DMS153 treated with DMSO at 0.1 percent for 48 hours (cell line): Measurements from ENCODE around the gene DNAH8.
"Not testable (repeated sequence)": the region's sequence is repeated elsewhere in the genome, so short reads cannot be mapped to it uniquely, and the experiment has no call there.

Source experiments
- DNase-seq: peaks from one replicate; lab custom pipeline; 2025; ENCODE audit not compliant: unreplicated experiment; lab: John Stamatoyannopoulos, UW

DNAH8 gene

GRCh38 chr6:38715016-38715689, at the start of gene DNAH8:
TSS of gene DNAH8 (plus strand) at chr6:38715311. CDS start at chr6:38722810, 7,499 bp downstream.
- DNase-seq, result no peak

DNA sequence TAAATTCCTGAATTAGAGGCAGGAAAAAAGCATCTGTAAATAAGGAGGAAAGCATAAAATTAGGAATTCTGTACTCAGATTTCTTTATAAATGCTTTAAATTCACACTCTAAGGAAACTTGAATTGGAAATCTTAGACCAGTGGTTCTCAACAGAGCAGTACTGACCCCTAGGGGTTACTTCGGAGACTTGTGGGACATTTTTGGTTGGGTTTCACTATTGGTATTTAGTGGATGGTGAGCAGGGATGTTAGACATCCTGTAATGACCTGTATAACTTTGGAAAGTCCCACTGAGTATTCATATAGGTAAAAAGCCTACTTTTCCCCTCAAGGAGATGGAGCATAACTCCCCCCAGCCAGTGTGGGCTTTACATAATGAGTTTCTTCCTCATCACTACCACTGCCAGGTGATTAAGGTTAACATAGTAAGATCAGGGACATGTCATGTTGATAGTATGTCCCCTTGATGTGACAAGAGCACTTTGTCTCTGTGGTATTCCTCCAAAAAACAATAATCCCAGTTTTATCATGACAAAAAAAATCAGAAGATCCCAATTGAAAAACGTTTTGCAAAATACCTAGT, 43.1 kb upstream of the DNAH8 start:
- DNase-seq, result peak; percentile 3

GRCh38 chr6:38673397-38674165, 41.5 kb upstream of the DNAH8 start:
- no peak for DNase-seq

- no peak for DNase-seq
Observed at GRCh38 chr6:38676236-38676973, 38.7 kb upstream of the DNAH8 start.

GRCh38 chr6:38676974-38677544, 38.1 kb upstream of the DNAH8 start:
- no peak for DNase-seq

- DNase-seq, result no peak
Observed at GRCh38 chr6:38678178-38678760, 36.8 kb upstream of the DNAH8 start.

GRCh38 chr6:38679668-38680067, 35.4 kb upstream of the DNAH8 start:
- DNase-seq, result no peak

GRCh38 chr6:38681850-38682249, 33.3 kb upstream of the DNAH8 start:
- no peak for DNase-seq

DNA sequence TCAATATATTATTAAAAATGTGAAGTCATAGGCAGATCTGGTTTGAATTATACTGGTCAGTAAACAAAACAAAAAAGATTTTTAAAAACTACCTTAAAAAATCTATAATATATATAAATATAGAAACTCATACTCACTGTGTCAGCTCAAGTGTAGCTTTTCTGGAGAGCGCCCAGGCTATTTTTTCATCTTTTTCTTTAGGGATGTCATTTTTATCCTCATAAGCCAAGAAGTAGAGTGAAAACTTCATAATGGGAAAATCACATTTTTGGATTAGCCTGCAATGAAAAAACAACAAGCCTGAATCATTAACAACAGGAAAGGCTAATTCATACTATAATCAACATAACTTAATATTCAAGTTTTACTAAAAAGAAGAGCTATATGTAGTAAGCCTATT, 30.9 kb upstream of the DNAH8 start:
- DNase-seq, result no peak

DNA sequence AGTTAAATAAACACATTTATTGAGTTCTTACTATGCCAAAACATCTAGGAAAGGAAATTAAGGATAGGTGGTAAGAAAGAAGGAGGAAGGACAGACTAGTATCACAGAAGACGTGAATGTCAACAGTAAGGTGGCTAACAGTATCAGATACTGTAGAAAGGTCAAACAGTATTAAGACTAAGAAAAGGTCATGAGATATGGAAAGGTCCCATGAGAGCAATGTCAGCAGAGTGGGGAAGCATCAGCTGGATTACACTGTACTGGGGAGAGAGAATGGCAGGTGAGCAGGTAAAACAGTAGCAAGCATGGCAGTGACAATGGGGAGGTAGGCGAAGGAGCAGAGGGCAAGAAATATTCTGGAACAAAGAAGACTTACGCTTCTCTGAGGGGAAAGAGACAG, 30.2 kb upstream of the DNAH8 start:
- no peak for DNase-seq

DNA sequence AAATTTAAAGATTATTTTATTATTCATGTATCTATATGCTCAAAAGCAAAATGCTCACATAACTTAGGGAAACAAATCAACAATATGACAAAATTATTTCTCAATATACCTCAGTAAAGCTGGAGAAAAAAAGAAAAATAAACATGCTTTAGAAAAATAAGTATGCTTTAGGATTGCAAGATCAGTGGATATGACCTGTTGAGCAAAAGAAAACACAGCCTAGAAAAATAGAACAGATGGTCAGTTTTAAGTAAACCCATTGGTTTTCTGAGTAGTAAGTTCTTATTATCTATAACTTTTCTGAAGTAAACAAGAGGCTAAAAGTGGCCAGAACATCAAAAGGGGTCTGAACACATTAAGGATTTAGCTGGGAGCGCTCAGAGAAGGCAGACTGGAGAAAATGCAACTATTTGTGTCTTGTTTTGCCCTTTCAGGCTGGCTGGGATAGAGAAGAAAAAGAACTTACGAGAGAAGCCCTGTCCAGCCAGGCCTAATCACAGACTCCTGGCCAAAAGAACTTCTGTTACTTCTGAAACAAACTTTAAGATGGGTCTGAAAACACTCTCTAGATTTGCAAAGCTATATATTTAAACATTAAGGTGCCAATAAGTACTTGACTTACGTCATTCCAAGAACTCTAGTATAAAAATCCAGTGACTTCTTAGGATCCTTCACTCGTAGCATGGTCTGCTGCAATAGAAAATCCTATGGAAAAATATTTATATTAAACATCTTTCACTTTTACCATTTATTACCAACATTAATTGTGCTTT, 28.7 kb upstream of the DNAH8 start:
- no peak for DNase-seq

DNA sequence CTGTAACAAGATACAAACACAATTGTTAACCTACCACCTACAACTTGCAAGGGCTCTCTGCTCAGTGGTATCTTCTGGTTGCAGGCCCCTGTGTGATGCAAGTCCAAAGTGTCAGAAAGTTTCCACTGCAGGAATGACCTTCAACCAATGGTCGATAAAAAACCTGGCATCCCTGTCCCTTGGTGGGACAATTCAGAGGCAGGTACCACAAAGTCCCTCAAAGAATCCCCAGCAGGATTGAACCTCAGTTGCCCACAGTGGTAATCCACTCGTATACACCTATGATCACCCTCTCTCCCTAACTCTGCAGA, 28.1 kb upstream of the DNAH8 start:
- DNase-seq, result no peak

DNA sequence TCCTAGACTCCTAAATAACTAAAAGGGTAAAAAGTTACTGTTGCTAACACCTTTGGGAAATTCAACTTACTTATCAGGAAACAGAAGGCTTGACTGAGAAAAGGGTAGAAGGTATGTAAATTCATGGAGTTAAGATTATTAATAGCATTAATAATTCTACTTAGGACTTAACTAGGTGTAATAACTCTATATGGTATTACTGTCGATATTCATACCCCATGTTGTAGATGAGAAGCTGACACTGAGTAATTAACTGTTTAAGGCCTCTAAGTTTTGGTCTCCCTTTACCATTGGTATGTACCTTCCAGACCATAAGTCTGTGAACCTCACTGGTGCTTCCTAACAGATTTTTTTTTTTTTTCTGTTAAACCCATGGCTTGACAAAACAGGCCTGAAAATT, 27.6 kb upstream of the DNAH8 start:
- no peak for DNase-seq

DNA sequence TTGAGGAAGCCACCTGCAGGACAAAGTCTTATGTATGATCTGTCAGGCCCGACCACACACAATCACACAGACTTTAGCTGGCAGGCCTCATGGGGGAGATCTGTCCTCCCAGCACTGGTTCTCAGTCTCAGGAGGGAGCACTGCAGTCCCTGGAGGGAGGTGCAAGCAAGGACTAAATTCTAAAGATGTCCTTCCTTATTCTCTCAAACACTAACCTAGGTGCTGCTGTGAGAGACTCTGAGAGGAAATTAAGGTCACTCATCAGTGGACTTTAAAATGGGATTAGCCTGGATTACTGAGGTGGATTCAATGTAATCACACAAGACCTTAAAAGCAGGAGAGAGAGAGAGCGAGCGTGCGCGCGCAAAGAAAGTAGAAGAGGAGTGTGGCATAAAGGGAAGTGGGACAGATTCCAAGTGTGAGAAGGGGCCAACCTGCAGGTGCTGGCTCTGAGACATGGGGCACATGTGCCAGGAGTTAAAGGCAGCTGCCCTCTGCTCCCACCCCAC, 26.5 kb upstream of the DNAH8 start:
- DNase-seq, result no peak

DNA sequence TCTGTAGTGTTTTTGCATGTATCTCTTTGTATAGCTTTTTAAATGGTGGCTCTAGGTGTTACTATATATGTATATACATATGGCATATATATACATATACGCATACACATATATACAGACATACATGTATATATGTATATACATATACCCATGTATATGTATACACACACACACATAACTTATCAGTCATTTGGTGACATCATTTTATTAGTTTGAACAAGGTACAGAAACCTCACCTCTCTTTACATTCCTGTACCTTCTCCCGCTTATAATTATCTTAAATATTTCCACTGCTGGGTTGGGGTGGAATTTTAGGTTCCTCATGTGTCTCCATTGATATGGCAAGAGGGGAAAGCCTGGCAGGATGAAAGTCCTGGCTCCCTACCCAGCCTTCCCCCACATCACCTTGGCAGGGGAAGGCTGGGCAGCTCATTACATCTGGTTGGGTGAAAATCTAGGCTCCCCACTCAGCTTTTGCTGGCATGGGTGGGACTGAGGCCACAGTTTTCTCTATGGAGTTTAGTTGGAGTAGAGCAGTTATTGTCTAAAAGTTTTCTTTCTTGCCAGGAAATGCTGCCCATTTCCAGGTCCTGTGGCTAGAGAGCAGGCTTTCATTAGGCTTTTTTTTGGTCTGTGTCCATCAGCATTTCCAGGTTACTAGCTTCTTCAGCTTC, 19.7 kb upstream of the DNAH8 start:
- no peak for DNase-seq

DNA sequence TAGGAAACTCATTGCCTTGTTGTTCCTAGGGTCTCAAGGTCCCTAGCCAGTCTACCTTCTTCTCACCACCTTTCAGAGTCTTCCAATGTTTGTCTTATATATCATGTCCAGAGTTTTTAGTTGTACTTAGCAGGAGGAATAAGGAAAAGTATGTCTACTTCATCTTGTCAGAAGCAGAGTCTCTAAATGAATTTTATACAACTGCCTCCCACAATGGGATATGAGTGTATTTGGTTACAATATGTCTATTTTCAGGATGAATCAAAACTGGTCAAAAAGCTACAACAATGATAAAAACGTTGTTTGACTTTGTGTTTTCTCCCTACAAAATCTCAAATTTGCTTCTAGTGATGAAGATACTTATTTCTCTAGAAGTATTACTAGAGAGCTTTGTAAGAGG, 19.2 kb upstream of the DNAH8 start:
- DNase-seq, result no peak

- no peak for DNase-seq
Observed at GRCh38 chr6:38696345-38696744, 18.8 kb upstream of the DNAH8 start.

DNA sequence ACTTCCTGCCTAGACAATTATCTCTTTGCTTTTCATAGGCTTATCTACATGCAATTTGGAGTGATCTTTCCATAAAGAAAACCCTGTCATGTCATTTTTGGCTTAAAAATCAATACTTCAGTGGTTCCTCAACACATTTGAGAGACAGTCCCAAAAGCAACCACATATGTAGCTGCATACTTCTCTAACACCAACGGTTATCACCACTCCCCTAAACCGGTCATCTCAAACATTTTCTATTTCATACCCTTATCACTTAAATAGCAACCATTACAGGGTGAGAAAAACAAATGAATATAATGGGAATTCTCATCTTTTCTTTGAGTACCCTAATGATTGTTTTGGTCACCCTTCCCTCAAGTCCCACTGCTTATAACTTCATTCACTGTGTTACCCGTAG, 17.3 kb upstream of the DNAH8 start:
- DNase-seq, result no peak

GRCh38 chr6:38699702-38700101, 15.4 kb upstream of the DNAH8 start:
- not testable (repeated sequence) for DNase-seq

- no peak for DNase-seq
Observed at GRCh38 chr6:38701551-38701950, 13.6 kb upstream of the DNAH8 start.
